GM19372 (cell line): ENCODE data around the gene YIPF3.
"Not testable (repeated sequence)": the region's sequence is repeated elsewhere in the genome, so short reads cannot be mapped to it uniquely, and the experiment has no call there.

Experiments
- ATAC-seq: cut with Tn5 transposase; IDR thresholded peaks from one replicate; pipeline ENCODE4 v1.9.1; 2021; ENCODE audit warnings: mild to moderate bottlenecking, low read depth, moderate library complexity; ENCODE audit not compliant: unreplicated experiment

The YIPF3 gene

GRCh38 chr6:43467265-43467664, 49.5 kb downstream of the YIPF3 start:
- ATAC-seq, result not testable (repeated sequence)

GRCh38 chr6:43465948-43466347, 50.8 kb downstream of the YIPF3 start:
- no peak for ATAC-seq

- no peak for ATAC-seq
These were observed 52.4 kb downstream of the YIPF3 start for GRCh38 chr6:43464337-43464736.

GRCh38 chr6:43461936-43462335, 54.8 kb downstream of the YIPF3 start:
- no peak for ATAC-seq
